H9 (cell line): Measurements from ENCODE around the gene FAM174B. TPM values are rescaled to one million over a fixed set of nuclear protein-coding genes. Genes with fewer than 3 reads are reported as not detected.

ENCODE experiments used
- DNase-seq: peaks from one replicate; pipeline ENCODE4 v3.0.0-alpha.2; 2017
- H2AFZ ChIP-seq: one replicate; pipeline ENCODE4 v1.6.1; 2013; ENCODE audit warnings: mild to moderate bottlenecking, low read length, control low read depth, moderate library complexity
- H2AK5ac ChIP-seq: 2 replicates; pipeline ENCODE4 v1.6.1; 2013; ENCODE audit warnings: low read length, control low read depth, mixed read lengths; ENCODE audit not compliant: insufficient read length
- H2BK120ac ChIP-seq: one replicate; pipeline ENCODE4 v1.6.1; 2013; ENCODE audit warnings: low read depth, mild to moderate bottlenecking, low read length, control low read depth, inconsistent platforms; ENCODE audit not compliant: poor library complexity, severe bottlenecking
- H2BK12ac ChIP-seq: 2 replicates; pipeline ENCODE4 v1.6.1; 2013; ENCODE audit warnings: low read length, control low read depth, mixed read lengths, low read depth; ENCODE audit not compliant: insufficient read length
- H2BK15ac ChIP-seq: 2 replicates; pipeline ENCODE4 v1.6.1; 2013; ENCODE audit warnings: low read depth, low read length, control low read depth
- H2BK20ac ChIP-seq: one replicate; pipeline ENCODE4 v1.6.1; 2013; ENCODE audit warnings: low read depth, mild to moderate bottlenecking, low read length, control low read depth, inconsistent platforms; ENCODE audit not compliant: poor library complexity, severe bottlenecking
- H2BK5ac ChIP-seq: 2 replicates; pipeline ENCODE4 v1.6.1; 2013; ENCODE audit warnings: low read length, control low read depth, mixed read lengths; ENCODE audit not compliant: insufficient read length
- H3K14ac ChIP-seq: 2 replicates; pipeline ENCODE4 v1.6.1; 2013; ENCODE audit warnings: low read length, control low read depth; ENCODE audit not compliant: insufficient read depth
- H3K18ac ChIP-seq: 2 replicates; pipeline ENCODE4 v1.6.1; 2013; ENCODE audit warnings: low read depth, mild to moderate bottlenecking, mixed read lengths, low read length, control low read depth; ENCODE audit not compliant: insufficient read length
- H3K23ac ChIP-seq: 2 replicates; pipeline ENCODE4 v1.6.1; 2013; ENCODE audit warnings: low read length, control low read depth, mixed read lengths, low read depth; ENCODE audit not compliant: insufficient read length
- H3K23me2 ChIP-seq: 2 replicates; pipeline ENCODE4 v1.6.1; 2013; ENCODE audit warnings: low read depth, mild to moderate bottlenecking, mixed read lengths, low read length, control low read depth; ENCODE audit not compliant: insufficient read length, poor library complexity, severe bottlenecking
- H3K27ac ChIP-seq: 2 replicates; pipeline ENCODE4 v1.5.1; 2013; ENCODE audit warnings: low read length, control low read depth, mixed read lengths, low read depth; ENCODE audit not compliant: insufficient read length
- H3K27me3 ChIP-seq: 2 replicates; pipeline ENCODE4 v1.6.1; 2013; ENCODE audit warnings: low read length, control low read depth, inconsistent platforms; ENCODE audit not compliant: insufficient read depth
- H3K4ac ChIP-seq: 2 replicates; pipeline ENCODE4 v1.6.1; 2013; ENCODE audit warnings: low read depth, mild to moderate bottlenecking, control low read depth, inconsistent platforms, low read length, moderate library complexity
- H3K4me1 ChIP-seq: 2 replicates; pipeline ENCODE4 v1.6.1; 2013; ENCODE audit warnings: low read length, control low read depth, inconsistent platforms; ENCODE audit not compliant: insufficient read depth
- H3K4me2 ChIP-seq: 2 replicates; pipeline ENCODE4 v1.6.1; 2013; ENCODE audit warnings: low read length, control low read depth, mixed read lengths; ENCODE audit not compliant: insufficient read length, insufficient read depth
- H3K56ac ChIP-seq: 2 replicates; pipeline ENCODE4 v1.6.1; 2013; ENCODE audit warnings: low read depth, mild to moderate bottlenecking, mixed read lengths, low read length, control low read depth; ENCODE audit not compliant: insufficient read length
- H3K79me1 ChIP-seq: 2 replicates; pipeline ENCODE4 v1.6.1; 2013; ENCODE audit warnings: low read depth, mild to moderate bottlenecking, moderate library complexity, low read length, control low read depth, inconsistent platforms; ENCODE audit not compliant: insufficient read depth, poor library complexity, severe bottlenecking
- H3K79me2 ChIP-seq: 2 replicates; pipeline ENCODE4 v1.6.1; 2013; ENCODE audit warnings: low read length, control low read depth, inconsistent platforms; ENCODE audit not compliant: insufficient read depth
- H3K9ac ChIP-seq: 2 replicates; pipeline ENCODE4 v1.6.1; 2013; ENCODE audit warnings: low read length, control low read depth, mixed read lengths; ENCODE audit not compliant: insufficient read length; ENCODE audit errors: extremely low read depth
- H3K9me3 ChIP-seq: one replicate; pipeline ENCODE4 v1.6.1; 2013; ENCODE audit warnings: low read depth, low read length, inconsistent platforms; ENCODE audit not compliant: control insufficient read depth
- H3T11ph ChIP-seq: one replicate; pipeline ENCODE4 v1.6.1; 2013; ENCODE audit warnings: mild to moderate bottlenecking, low read length, control low read depth, inconsistent platforms
- H4K20me1 ChIP-seq: one replicate; pipeline ENCODE4 v1.6.1; 2013; ENCODE audit not compliant: control insufficient read depth, insufficient read length, insufficient read depth
- H4K5ac ChIP-seq: 2 replicates; pipeline ENCODE4 v1.6.1; 2013; ENCODE audit warnings: low read depth, mild to moderate bottlenecking, mixed read lengths, low read length, control low read depth; ENCODE audit not compliant: insufficient read length
- H4K8ac ChIP-seq: replicated peaks from 2 replicates; pipeline ENCODE4 v1.6.1; 2013; ENCODE audit warnings: low read length, control low read depth, mixed read lengths, low read depth; ENCODE audit not compliant: insufficient read length
- H4K91ac ChIP-seq: 2 replicates; pipeline ENCODE4 v1.6.1; 2013; ENCODE audit warnings: low read depth, mild to moderate bottlenecking, moderate library complexity, mixed read lengths, low read length, control low read depth; ENCODE audit not compliant: insufficient read length
- H3K27ac Mint-ChIP-seq, 3 experiments: 2 replicates in 2 of 3; 3 replicates in 1 of 3; pipeline ENCODE4 v1.8.0; 2020 to 2021; ENCODE audit warnings: mixed read lengths in 3 of 3, mild to moderate bottlenecking in 1 of 3, moderate library complexity in 1 of 3
- H3K27me3 Mint-ChIP-seq: 2 replicates; pipeline ENCODE4 v1.8.0; 2021; ENCODE audit warnings: low read depth, mild to moderate bottlenecking, moderate library complexity, mixed read lengths
- H3K36me3 Mint-ChIP-seq, 3 experiments: 2 replicates in 2 of 3; 3 replicates in 1 of 3; pipeline ENCODE4 v1.8.0; 2020 to 2021; ENCODE audit warnings: low read depth in 3 of 3, mixed read lengths in 3 of 3; ENCODE audit not compliant: insufficient read depth in 1 of 3
- H3K4me1 Mint-ChIP-seq, 2 experiments: 2 replicates each; pipeline ENCODE4 v1.8.0; 2020; ENCODE audit warnings: mixed read lengths in 2 of 2
- H3K4me3 Mint-ChIP-seq, 2 experiments: 2 replicates in 1 of 2; 3 replicates in 1 of 2; pipeline ENCODE4 v1.8.0; 2020 to 2021; ENCODE audit warnings: mild to moderate bottlenecking in 2 of 2, mixed read lengths in 2 of 2, moderate library complexity in 1 of 2
- H3K9me3 Mint-ChIP-seq, 2 experiments: 2 replicates in 1 of 2; 3 replicates in 1 of 2; pipeline ENCODE4 v1.8.0; 2020; ENCODE audit warnings: mild to moderate bottlenecking in 2 of 2, mixed read lengths in 2 of 2, moderate library complexity in 1 of 2
- WGBS: extraction: QIAGEN DNeasy Blood & Tissue Kit; methylation state at CpG from one replicate; pipeline ENCODE4 v1.1.7; 2013; ENCODE audit warnings: missing lambda C conversion rate, low lambda C conversion rate, mixed read lengths; ENCODE audit not compliant: insufficient read length; ENCODE audit errors: extremely low coverage; 5-methylcytosine and 5-hydroxymethylcytosine counted together
- total RNA-seq: library from RNA; stranded (reverse); gene quantifications from 2 replicates; pipeline ENCODE4 v1.2.1, GENCODE V29; 2021
- TF ChIP-seq, protein P1 (sequence below): fragments of 200-600 bp; sonication (generic); conservative IDR thresholded peaks from 3 replicates; pipeline ENCODE4 v1.8.0; 2021; ENCODE audit warnings: antibody characterized with exemption, mild to moderate bottlenecking

FAM174B gene
- total RNA-seq, 1 experiment from 2014 or later: 38.0 TPM

DNA sequence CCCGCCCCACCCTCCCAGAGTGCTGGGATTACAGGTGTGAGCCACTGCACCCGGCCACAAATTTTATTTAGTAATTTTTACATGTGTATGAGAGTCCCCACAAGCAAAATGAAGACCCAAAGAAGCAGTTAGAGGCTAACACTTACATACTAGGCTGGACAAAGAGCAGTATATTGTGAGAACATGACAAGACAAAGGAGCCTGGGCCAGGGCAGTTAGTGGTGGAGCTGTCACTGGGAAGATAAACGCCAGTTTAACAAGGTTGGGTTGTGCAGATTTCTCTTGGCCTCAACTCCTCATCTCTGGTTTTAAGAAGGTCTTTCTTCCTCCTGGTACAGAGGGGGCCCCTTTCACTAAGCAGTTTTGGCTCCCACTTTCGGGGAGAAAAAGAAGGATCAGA, 19.9 kb upstream of the FAM174B start:
- H3K79me1 ChIP-seq: no peaks in the 10 kb centered on the region
- H3K14ac ChIP-seq: no peak overlapping the region
- no peak overlapping the region for H2AFZ ChIP-seq
- no peak overlapping the region for H2BK120ac ChIP-seq
- no peak overlapping the region for H2BK5ac ChIP-seq
- H4K5ac ChIP-seq: no peak overlapping the region
- peaks cover 9 to 20% of the 10 kb centered on the region in 2 experiments for H3K4me1 Mint-ChIP-seq
- DNase-seq: no peak
- H2AK5ac ChIP-seq: no peak overlapping the region
- H3K4me3 Mint-ChIP-seq: no peak overlapping the region
- no peaks in the 10 kb centered on the region for H3K79me2 ChIP-seq
- no peaks in the 10 kb centered on the region; a peak in 2 of 5 replicates for H3K9me3 Mint-ChIP-seq
- H3K4ac ChIP-seq: no peak overlapping the region
- no peak overlapping the region for H3K56ac ChIP-seq
- no peaks in the 10 kb centered on the region; the same call in none of the 2 replicates for H3K27me3 ChIP-seq
- no peak overlapping the region for H2BK15ac ChIP-seq
- H3K18ac ChIP-seq: no peak overlapping the region
- no peaks in the 10 kb centered on the region for H3K23me2 ChIP-seq
- no peak overlapping the region for H3K27ac ChIP-seq
- H2BK20ac ChIP-seq: no peak overlapping the region
- no peak overlapping the region for H3K27ac Mint-ChIP-seq
- no peak overlapping the region for H3K4me2 ChIP-seq
- H4K91ac ChIP-seq: no peak overlapping the region
- H4K8ac ChIP-seq: no peak overlapping the region
- no peaks in the 10 kb centered on the region for H3K9me3 ChIP-seq
- H3T11ph ChIP-seq: no peak overlapping the region
- H3K23ac ChIP-seq: no peak overlapping the region
- H3K4me1 ChIP-seq: no peaks in the 10 kb centered on the region; the same call in 1 of the 2 replicates
- H3K36me3 Mint-ChIP-seq: no peaks in the 10 kb centered on the region
- H3K9ac ChIP-seq: no peak overlapping the region
- TF ChIP-seq, protein P1, sequence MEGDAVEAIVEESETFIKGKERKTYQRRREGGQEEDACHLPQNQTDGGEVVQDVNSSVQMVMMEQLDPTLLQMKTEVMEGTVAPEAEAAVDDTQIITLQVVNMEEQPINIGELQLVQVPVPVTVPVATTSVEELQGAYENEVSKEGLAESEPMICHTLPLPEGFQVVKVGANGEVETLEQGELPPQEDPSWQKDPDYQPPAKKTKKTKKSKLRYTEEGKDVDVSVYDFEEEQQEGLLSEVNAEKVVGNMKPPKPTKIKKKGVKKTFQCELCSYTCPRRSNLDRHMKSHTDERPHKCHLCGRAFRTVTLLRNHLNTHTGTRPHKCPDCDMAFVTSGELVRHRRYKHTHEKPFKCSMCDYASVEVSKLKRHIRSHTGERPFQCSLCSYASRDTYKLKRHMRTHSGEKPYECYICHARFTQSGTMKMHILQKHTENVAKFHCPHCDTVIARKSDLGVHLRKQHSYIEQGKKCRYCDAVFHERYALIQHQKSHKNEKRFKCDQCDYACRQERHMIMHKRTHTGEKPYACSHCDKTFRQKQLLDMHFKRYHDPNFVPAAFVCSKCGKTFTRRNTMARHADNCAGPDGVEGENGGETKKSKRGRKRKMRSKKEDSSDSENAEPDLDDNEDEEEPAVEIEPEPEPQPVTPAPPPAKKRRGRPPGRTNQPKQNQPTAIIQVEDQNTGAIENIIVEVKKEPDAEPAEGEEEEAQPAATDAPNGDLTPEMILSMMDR: no peak
- no peaks in the 10 kb centered on the region for H4K20me1 ChIP-seq
- WGBS: no CpG with 5 or more reads among the region's 4 CpGs
- H3K27me3 Mint-ChIP-seq: peaks cover 39% of the 10 kb centered on the region
- no peak overlapping the region for H2BK12ac ChIP-seq
